H1 (cell line): Measurements from ENCODE around the gene FGB. TPM values are rescaled to one million over a fixed set of nuclear protein-coding genes. Genes with fewer than 3 reads are reported as not detected.

Experiments
- CTCF ChIA-PET: fragments of 300-600 bp; sonication (Branson Sonifier 250); formaldehyde crosslinking; loops from one replicate; lab custom pipeline; 2021; ENCODE audit not compliant: partially characterized antibody; lab: Charles Lee
- POLR2A ChIA-PET: fragments of 300-600 bp; sonication (Branson Sonifier 250); formaldehyde crosslinking; loops from one replicate; lab custom pipeline; 2021; ENCODE audit warnings: inconsistent platforms; ENCODE audit not compliant: partially characterized antibody; lab: Charles Lee
- DNase-seq, 2 experiments: peaks; one replicate each; pipeline versions ENCODE4 v3.0.0 to v3.0.0-alpha.2; 2010 to 2022; ENCODE audit warnings: low spot score in 2 of 2, low read depth in 1 of 2, mixed read lengths in 1 of 2
- FAIRE-seq: peaks from 2 replicates; lab custom pipeline; 2011; peaks lifted over from hg19 to GRCh38; lab: Jason Lieb, UNC
- H2AFZ ChIP-seq: 2 replicates; pipeline ENCODE4 v1.8.1; 2012; ENCODE audit warnings: low read length, inconsistent platforms
- H2AK5ac ChIP-seq: 2 replicates; pipeline ENCODE4 v1.6.1; 2013; ENCODE audit warnings: low read depth, low read length
- H2BK120ac ChIP-seq: replicated peaks from 2 replicates; pipeline ENCODE3; 2013; ENCODE audit warnings: low read depth, low read length, inconsistent platforms
- H2BK12ac ChIP-seq: 2 replicates; pipeline ENCODE4 v1.6.1; 2013; ENCODE audit warnings: low read depth, low read length
- H2BK15ac ChIP-seq: 2 replicates; pipeline ENCODE4 v1.6.1; 2013; ENCODE audit warnings: low read length
- H2BK20ac ChIP-seq: 2 replicates; pipeline ENCODE4 v1.6.1; 2013; ENCODE audit warnings: low read length
- H2BK5ac ChIP-seq: 2 replicates; pipeline ENCODE4 v1.6.1; 2013; ENCODE audit warnings: low read depth, low read length
- H3K14ac ChIP-seq: 2 replicates; pipeline ENCODE4 v1.6.1; 2013; ENCODE audit warnings: inconsistent platforms; ENCODE audit not compliant: insufficient read length
- H3K18ac ChIP-seq: 2 replicates; pipeline ENCODE4 v1.6.1; 2013; ENCODE audit warnings: low read length; ENCODE audit errors: extremely low read depth
- H3K23ac ChIP-seq: 2 replicates; pipeline ENCODE4 v1.6.1; 2013; ENCODE audit warnings: inconsistent platforms; ENCODE audit not compliant: insufficient read length
- H3K23me2 ChIP-seq: 2 replicates; pipeline ENCODE4 v1.6.1; 2013; ENCODE audit warnings: low read depth, low read length
- H3K27ac ChIP-seq: 2 replicates; pipeline ENCODE4 v1.6.1; 2011; ENCODE audit warnings: low read depth, low read length, inconsistent platforms
- H3K27me3 ChIP-seq, 4 experiments: replicated peaks in 1 of 4; 1 replicate in 1 of 4; 2 replicates in 3 of 4; pipeline versions ENCODE4 v1.6.1 to v1.8.1; 2011 to 2013; ENCODE audit warnings: low read length in 3 of 4, mild to moderate bottlenecking in 3 of 4, inconsistent platforms in 2 of 4, mixed read lengths in 2 of 4, moderate library complexity in 1 of 4; ENCODE audit not compliant: control insufficient read depth in 3 of 4, insufficient read depth in 3 of 4; ENCODE audit errors: extremely low read depth in 1 of 4
- H3K36me3 ChIP-seq, 4 experiments: 2 replicates each; pipeline versions ENCODE4 v1.6.1 to v1.8.1; 2011 to 2013; ENCODE audit warnings: mild to moderate bottlenecking in 4 of 4, low read length in 3 of 4, moderate library complexity in 2 of 4, control low read depth in 1 of 4, inconsistent platforms in 1 of 4; ENCODE audit not compliant: insufficient read depth in 4 of 4, control insufficient read depth in 2 of 4
- H3K4ac ChIP-seq: replicated peaks from 2 replicates; pipeline ENCODE3; 2013; ENCODE audit warnings: low read length, low read depth, mixed read lengths, inconsistent platforms; ENCODE audit not compliant: insufficient read length
- H3K4me1 ChIP-seq, 4 experiments: replicated peaks in 1 of 4; 1 replicate in 1 of 4; 2 replicates in 3 of 4; pipeline versions ENCODE4 v1.6.1 to v1.8.1; 2011 to 2013; ENCODE audit warnings: low read length in 3 of 4, inconsistent platforms in 2 of 4, mixed read lengths in 1 of 4; ENCODE audit not compliant: insufficient read depth in 4 of 4, control insufficient read depth in 3 of 4
- H3K4me2 ChIP-seq, 2 experiments: 2 replicates each; pipeline versions ENCODE4 v1.6.1 to v1.8.1; 2011 to 2013; ENCODE audit warnings: low read depth in 2 of 2, low read length in 2 of 2, control low read depth in 1 of 2, inconsistent platforms in 1 of 2, mild to moderate bottlenecking in 1 of 2; ENCODE audit not compliant: insufficient read depth in 1 of 2
- H3K4me3 ChIP-seq, 4 experiments: fragments of 200-600, 300-600 bp in 1 of 4; sonication (generic), shearing (Covaris generic), sonication (Bioruptor Twin) in 1 of 4; 2 replicates each; pipeline versions ENCODE4 v1.5.1 to v1.8.1; 2011 to 2016; ENCODE audit warnings: low read length in 4 of 4, low read depth in 3 of 4, control low read depth in 2 of 4, inconsistent platforms in 2 of 4, mild to moderate bottlenecking in 2 of 4, mixed read lengths in 1 of 4, moderate library complexity in 1 of 4; ENCODE audit not compliant: insufficient read depth in 2 of 4; ENCODE audit errors: extremely low read depth in 1 of 4
- H3K56ac ChIP-seq: replicated peaks from 2 replicates; pipeline ENCODE3; 2013; ENCODE audit warnings: low read depth, mild to moderate bottlenecking, mixed read lengths, low read length, inconsistent platforms; ENCODE audit not compliant: insufficient read length
- H3K79me1 ChIP-seq: 2 replicates; pipeline ENCODE4 v1.6.1; 2013; ENCODE audit warnings: low read depth, low read length, control low read depth
- H3K79me2 ChIP-seq, 2 experiments: 2 replicates each; pipeline versions ENCODE4 v1.6.1 to v1.8.1; 2012 to 2013; ENCODE audit warnings: low read length in 2 of 2, mild to moderate bottlenecking in 2 of 2, inconsistent platforms in 1 of 2; ENCODE audit not compliant: insufficient read depth in 2 of 2, control insufficient read depth in 1 of 2
- H3K9ac ChIP-seq, 4 experiments: replicated peaks in 1 of 4; 1 replicate in 1 of 4; 2 replicates in 3 of 4; pipeline versions ENCODE4 v1.6.1 to v1.8.1; 2011 to 2013; ENCODE audit warnings: low read depth in 3 of 4, low read length in 3 of 4, control low read depth in 2 of 4, mild to moderate bottlenecking in 2 of 4, moderate library complexity in 2 of 4, inconsistent platforms in 1 of 4; ENCODE audit errors: extremely low read depth in 1 of 4
- H3K9me3 ChIP-seq, 2 experiments: 2 replicates each; pipeline versions ENCODE4 v1.6.1 to v1.8.1; 2012 to 2013; ENCODE audit warnings: mild to moderate bottlenecking in 2 of 2, moderate library complexity in 2 of 2, control low read depth in 1 of 2, inconsistent platforms in 1 of 2, low read depth in 1 of 2, low read length in 1 of 2, mixed read lengths in 1 of 2; ENCODE audit not compliant: insufficient read depth in 2 of 2
- H4K20me1 ChIP-seq, 2 experiments: replicated peaks in 1 of 2; 2 replicates each; pipeline versions ENCODE3 to v1.8.1; 2011 to 2013; ENCODE audit warnings: inconsistent platforms in 2 of 2, low read length in 2 of 2, mild to moderate bottlenecking in 1 of 2; ENCODE audit not compliant: insufficient read depth in 2 of 2, control insufficient read depth in 1 of 2
- H4K5ac ChIP-seq: 2 replicates; pipeline ENCODE4 v1.6.1; 2013; ENCODE audit warnings: low read length, low read depth, mixed read lengths, inconsistent platforms; ENCODE audit not compliant: insufficient read length
- H4K8ac ChIP-seq: 2 replicates; pipeline ENCODE4 v1.8.0; 2013; ENCODE audit warnings: mild to moderate bottlenecking, moderate library complexity, low read length, inconsistent platforms; ENCODE audit not compliant: insufficient read depth; ENCODE audit errors: extremely low read depth
- H4K91ac ChIP-seq: replicated peaks from 2 replicates; pipeline ENCODE3; 2013; ENCODE audit warnings: low read length, mixed read lengths, inconsistent platforms; ENCODE audit not compliant: insufficient read length
- BRCA1 ChIP-seq: IDR thresholded peaks from 2 replicates; pipeline ENCODE4 v1.6.1; 2012; ENCODE audit warnings: low read depth, low read length, improper control_type of control experiment
- SP4 ChIP-seq: IDR thresholded peaks from 2 replicates; pipeline ENCODE4 v1.6.1; 2012; ENCODE audit warnings: low read length, inconsistent platforms
- WGBS, 2 experiments: shearing (Covaris generic) in 1 of 2; methylation state at CpG; one replicate each; pipeline versions ENCODE4 v1.1.6 to v1.1.7; 2013 to 2015; ENCODE audit warnings: low lambda C conversion rate in 2 of 2, mixed read lengths in 2 of 2, inconsistent platforms in 1 of 2, low coverage in 1 of 2, missing lambda C conversion rate in 1 of 2; ENCODE audit not compliant: insufficient replicate concordance in 2 of 2, insufficient coverage in 1 of 2, insufficient read length in 1 of 2; ENCODE audit errors: extremely low coverage in 1 of 2, missing lambda C conversion rate in 1 of 2; 5-methylcytosine and 5-hydroxymethylcytosine counted together
- polyA plus RNA-seq, 7 experiments: library from polyadenylated mRNA; depleted of rRNA in 3 of 7; stranded (reverse) in 5 of 7; unstranded in 2 of 7; fragments of >200 nt in 5 of 7; fragments of 200-250 nt in 2 of 7; gene quantifications; 1 replicate in 5 of 7; 2 replicates in 1 of 7; 4 replicates in 1 of 7; pipeline versions ENCODE4 v1.2.1 to v1.2.3, GENCODE V29; 2011 to 2013; ENCODE audit warnings: missing spikeins in 2 of 7, mixed read lengths in 2 of 7
- total RNA-seq: library from RNA; stranded (reverse); fragmentation: NEBNext Ultra II Directional; extraction: Animal tissue kit (Norgen Biotek cat#: 25700); gene quantifications from 2 replicates; pipeline ENCODE4 v1.2.1, GENCODE V29; 2021

The FGB gene
- total and polyA plus RNA-seq, 2 of the 8 experiments (the other 6 are each of a cell fraction or from before 2014, with no cell fraction given) = not detected

GRCh38 chr4:154517591-154517990 is 45.2 kb upstream of the FGB start:
- Histone ChIP-seq H2BK20ac (no peak overlapping the region), H3K18ac (no peak overlapping the region), H3K79me1 (no peaks in the 10 kb centered on the region), H4K20me1 (no peaks in the 10 kb centered on the region), H3K23ac (no peak overlapping the region), H3K27me3 (no peaks in the 10 kb centered on the region), H3K56ac (no peak overlapping the region), H4K8ac (no peak overlapping the region), H4K5ac (no peak overlapping the region), H3K36me3 (no peaks in the 10 kb centered on the region), H3K9ac (no peak overlapping the region), H2AFZ (no peak overlapping the region), H3K9me3 (peaks cover 3 to 6% of the 10 kb centered on the region in 2 experiments; a peak in 2 of 4 replicates), H4K91ac (no peak overlapping the region), H3K4me2 (no peak overlapping the region), H2AK5ac (no peak overlapping the region), H3K23me2 (no peaks in the 10 kb centered on the region), H3K14ac (no peak overlapping the region), H3K4me3 (no peak overlapping the region), H3K79me2 (no peaks in the 10 kb centered on the region), H2BK12ac (no peak overlapping the region), H2BK120ac (no peak overlapping the region), H2BK5ac (no peak overlapping the region), H3K4ac (no peak overlapping the region), H2BK15ac (no peak overlapping the region), H3K4me1 (no peaks in the 10 kb centered on the region; a peak in 1 of 7 replicates), H3K27ac (no peak overlapping the region)
- ChIA-PET POLR2A (interaction anchor here (0.7 kb wide), 1 partner anchor 545 kb away, joined by 3 read pairs; no protein-coding TSS in a partner anchor), CTCF (interaction anchor here (0.6 to 4.2 kb wide), 7 partner anchors 10 to 432 kb away, joined by 3 to 30 read pairs (median 3); no protein-coding TSS in a partner anchor)
- DNase-seq (no peak), FAIRE-seq (no peak)
- WGBS, 2 experiments = 77% methylated on average over 2 of the region's 4 CpGs; no CpG with 5 or more reads in 1 of the 2 experiments
- no peak for TF ChIP-seq BRCA1
- TF ChIP-seq SP4 = no peak
